ENCODE data around the gene PGAP6. TPM values are rescaled to one million over a fixed set of nuclear protein-coding genes. Genes with fewer than 3 reads are reported as not detected.

Gene PGAP6, protein sequence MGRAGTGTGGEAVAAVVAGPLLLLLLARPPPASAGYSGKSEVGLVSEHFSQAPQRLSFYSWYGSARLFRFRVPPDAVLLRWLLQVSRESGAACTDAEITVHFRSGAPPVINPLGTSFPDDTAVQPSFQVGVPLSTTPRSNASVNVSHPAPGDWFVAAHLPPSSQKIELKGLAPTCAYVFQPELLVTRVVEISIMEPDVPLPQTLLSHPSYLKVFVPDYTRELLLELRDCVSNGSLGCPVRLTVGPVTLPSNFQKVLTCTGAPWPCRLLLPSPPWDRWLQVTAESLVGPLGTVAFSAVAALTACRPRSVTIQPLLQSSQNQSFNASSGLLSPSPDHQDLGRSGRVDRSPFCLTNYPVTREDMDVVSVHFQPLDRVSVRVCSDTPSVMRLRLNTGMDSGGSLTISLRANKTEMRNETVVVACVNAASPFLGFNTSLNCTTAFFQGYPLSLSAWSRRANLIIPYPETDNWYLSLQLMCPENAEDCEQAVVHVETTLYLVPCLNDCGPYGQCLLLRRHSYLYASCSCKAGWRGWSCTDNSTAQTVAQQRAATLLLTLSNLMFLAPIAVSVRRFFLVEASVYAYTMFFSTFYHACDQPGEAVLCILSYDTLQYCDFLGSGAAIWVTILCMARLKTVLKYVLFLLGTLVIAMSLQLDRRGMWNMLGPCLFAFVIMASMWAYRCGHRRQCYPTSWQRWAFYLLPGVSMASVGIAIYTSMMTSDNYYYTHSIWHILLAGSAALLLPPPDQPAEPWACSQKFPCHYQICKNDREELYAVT
- 10 to 100 TPM; 48.1 to 76.6 (median 64.9) TPM for polyA plus RNA-seq
- long read RNA-seq, donor 1 = 0 reads
- long read RNA-seq, donor 2, transcript TMEM8A-204 (13 exons, 3,691 nt) = major isoform, 12 of 35 reads
- long read RNA-seq, donor 2, partial matches to known transcripts = 23 of 35 reads
- long read RNA-seq, donor 2, other reads (novel, unspliced or antisense) = 0 of 35 reads
- long read RNA-seq, donor 3, transcript TMEM8A-204 (13 exons, 3,691 nt) = major isoform, 5 of 14 reads
- long read RNA-seq, donor 3, partial matches to known transcripts = 8 of 14 reads
- long read RNA-seq, donor 3, other reads (novel, unspliced or antisense) = 0 of 14 reads
- long read RNA-seq, donor 4, partial matches to known transcripts = 0 of 1 reads
- long read RNA-seq, donor 4, other reads (novel, unspliced or antisense) = 0 of 1 reads
- long read RNA-seq, donor 5, partial matches to known transcripts = 7 of 9 reads
- long read RNA-seq, donor 5, other reads (novel, unspliced or antisense) = 0 of 9 reads
- long read RNA-seq, donor 6, partial matches to known transcripts = 12 of 17 reads
- long read RNA-seq, donor 6, other reads (novel, unspliced or antisense) = 0 of 17 reads
- long read RNA-seq, donor 7, transcript TMEM8A-204 (13 exons, 3,691 nt) = major isoform, 5 of 534 reads
- long read RNA-seq, donor 7, partial matches to known transcripts = 301 of 534 reads
- long read RNA-seq, donor 7, other reads (novel, unspliced or antisense) = 228 of 534 reads
- long read RNA-seq, donor 8 = 0 reads
- long read RNA-seq, donor 9, partial matches to known transcripts = 34 of 51 reads
- long read RNA-seq, donor 9, other reads (novel, unspliced or antisense) = 17 of 51 reads
- long read RNA-seq, donor 10, transcript TMEM8A-204 (13 exons, 3,691 nt) = major isoform, 6 of 15 reads
- long read RNA-seq, donor 10, partial matches to known transcripts = 9 of 15 reads
- long read RNA-seq, donor 10, other reads (novel, unspliced or antisense) = 0 of 15 reads

DNA sequence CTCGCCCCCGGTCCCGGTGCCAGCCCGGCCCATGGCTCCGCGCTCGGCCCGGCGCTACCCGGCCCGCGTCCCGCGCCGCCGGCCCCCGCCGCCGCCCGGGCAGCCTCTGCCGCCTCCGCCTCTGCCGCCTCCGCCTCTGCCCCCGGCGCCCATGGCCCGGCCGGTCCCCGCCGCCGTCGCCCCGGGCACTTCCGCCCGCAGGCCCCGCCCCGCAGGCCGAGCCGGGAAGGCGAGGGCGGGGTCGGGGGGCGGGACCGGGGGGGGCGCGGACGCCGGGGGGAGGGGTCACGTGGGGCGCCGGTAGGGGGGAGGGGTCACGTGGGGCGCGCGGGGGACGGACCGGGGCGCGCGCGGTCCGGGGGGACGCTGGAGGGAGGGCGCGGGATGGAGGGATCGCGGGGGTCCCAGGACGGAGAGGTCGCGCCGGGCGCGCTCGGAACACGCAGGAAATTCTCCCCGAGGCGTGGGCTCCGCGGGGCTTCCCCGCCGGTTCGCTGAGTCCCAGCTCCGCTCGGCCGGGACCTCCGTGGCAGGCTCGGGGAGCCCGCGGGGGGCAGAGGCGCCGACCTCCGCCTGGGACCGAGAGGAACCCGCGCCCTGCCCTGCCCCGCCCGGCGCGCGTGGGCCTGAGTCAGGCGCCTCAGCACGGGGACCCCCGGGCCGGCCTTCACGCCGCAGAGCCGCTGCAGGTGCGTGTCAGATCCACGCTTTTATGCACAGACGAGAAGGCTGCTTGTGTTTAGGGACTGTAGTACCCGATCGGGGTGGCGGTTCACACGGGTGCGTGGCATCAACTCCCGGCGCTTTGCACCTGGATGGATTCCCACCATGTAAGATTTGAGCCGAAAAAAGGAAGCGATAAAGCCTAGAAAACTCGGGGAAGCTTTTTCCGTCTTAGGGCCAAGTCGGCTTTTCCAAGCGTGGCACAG is at the start of gene PGAP6:
Gene PGAP6 (minus strand): TSS at position 190 of the 929 bp plus-strand sequence. CDS start 157 bp downstream, at position 33.
- peak within 1 kb of the TSS; percentile 73 to 91 (median 87) for H3K27ac ChIP-seq (ENCODE audit: low read depth in 1 of 3, low read length in 2 of 3)
- H3K4me3 ChIP-seq (ENCODE audit: low read depth in 1 of 3, low read length in 3 of 3) = peak within 1 kb of the TSS; percentile 86 to 96 (median 90)
- no peaks in the 10 kb centered on the region for H3K9me3 ChIP-seq (ENCODE audit: control insufficient read depth in 2 of 2, insufficient read depth in 1 of 2, low read depth in 1 of 2, low read length in 1 of 2)
- H3K36me3 ChIP-seq (ENCODE audit: control insufficient read depth in 3 of 3, insufficient read depth in 2 of 3, low read depth in 1 of 3, low read length in 3 of 3) = peaks cover 0 to 27% (median 3%) of the 10 kb centered on the region in 3 donors
- no peaks in the 10 kb centered on the region for H3K27me3 ChIP-seq (ENCODE audit: control insufficient read depth in 3 of 3, insufficient read depth in 3 of 3, low read length in 3 of 3)
- FAIRE-seq (no peak), DNase-seq (peak; percentile 70 to 74)
- 0 to 1% (median 1%) methylated on average over 42 to 120 of the region's 123 CpGs for WGBS, 3 donors
- peaks cover 0 to 34% (median 0%) of the 10 kb centered on the region in 3 donors for H3K4me1 ChIP-seq (ENCODE audit: control insufficient read depth in 3 of 3, insufficient read depth in 2 of 3, low read depth in 1 of 3, low read length in 2 of 3)

DNA sequence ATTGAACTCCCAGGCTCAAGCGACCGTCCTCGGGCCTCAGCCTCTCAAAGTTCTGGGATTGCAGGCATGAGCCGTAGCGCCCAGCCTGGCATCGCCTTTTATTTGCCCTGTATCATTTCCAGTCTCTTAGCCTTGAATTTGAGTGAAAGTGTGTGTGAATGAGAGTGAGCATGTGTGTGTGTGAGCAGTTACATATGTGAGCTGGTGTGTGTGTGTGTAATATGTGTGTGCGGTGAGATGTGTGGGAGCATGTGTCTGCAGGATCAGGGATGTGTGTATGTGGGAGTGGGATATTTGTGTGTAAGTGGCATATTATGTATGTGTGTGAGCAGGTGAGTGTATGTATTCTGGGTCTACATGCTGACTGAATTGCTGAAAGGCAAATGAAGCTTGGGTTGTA is 49.1 kb upstream of the PGAP6 start:
- Histone ChIP-seq H3K27ac (ENCODE audit: low read depth in 1 of 3, low read length in 2 of 3) (no peak overlapping the region), H3K27me3 (ENCODE audit: control insufficient read depth in 3 of 3, insufficient read depth in 3 of 3, low read length in 3 of 3) (no peaks in the 10 kb centered on the region), H3K4me1 (ENCODE audit: control insufficient read depth in 3 of 3, insufficient read depth in 2 of 3, low read depth in 1 of 3, low read length in 2 of 3) (peaks cover 0 to 15% (median 0%) of the 10 kb centered on the region in 3 donors), H3K4me3 (ENCODE audit: low read depth in 1 of 3, low read length in 3 of 3) (no peak overlapping the region), H3K36me3 (ENCODE audit: control insufficient read depth in 3 of 3, insufficient read depth in 2 of 3, low read depth in 1 of 3, low read length in 3 of 3) (peaks cover 0 to 22% (median 0%) of the 10 kb centered on the region in 3 donors), H3K9me3 (ENCODE audit: control insufficient read depth in 2 of 2, insufficient read depth in 1 of 2, low read depth in 1 of 2, low read length in 1 of 2) (no peaks in the 10 kb centered on the region)
- FAIRE-seq = no peak
- DNase-seq = no peak
- 90 to 99% (median 99%) methylated on average over 7 of the region's 7 CpGs for WGBS, 3 donors

DNA sequence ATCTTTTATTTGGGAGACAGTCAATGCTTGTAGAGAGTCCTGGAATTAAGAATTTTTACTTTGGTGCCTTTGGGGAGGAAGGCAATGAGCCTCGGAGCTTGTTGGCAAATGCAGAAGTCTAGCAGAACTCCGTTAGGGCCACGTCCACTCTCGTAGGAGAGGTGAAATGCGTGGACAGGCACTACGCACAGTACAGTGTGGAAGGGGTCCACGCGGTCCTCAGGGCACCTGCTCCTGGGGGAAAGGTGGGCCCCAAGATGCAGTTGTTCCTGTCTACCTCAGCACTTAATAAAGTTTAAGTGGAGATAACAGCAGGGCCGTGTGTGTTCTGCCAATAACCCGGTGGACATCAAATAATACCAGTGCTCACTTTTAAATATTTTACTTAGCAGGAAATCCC is 45.5 kb upstream of the PGAP6 start:
- DNase-seq = peak in 1 of 2 donors; percentile 41
- peaks cover 0 to 25% (median 0%) of the 10 kb centered on the region in 3 donors for H3K4me1 ChIP-seq (ENCODE audit: control insufficient read depth in 3 of 3, insufficient read depth in 2 of 3, low read depth in 1 of 3, low read length in 2 of 3)
- H3K9me3 ChIP-seq (ENCODE audit: control insufficient read depth in 2 of 2, insufficient read depth in 1 of 2, low read depth in 1 of 2, low read length in 1 of 2) = no peaks in the 10 kb centered on the region
- WGBS, 3 donors = 30 to 39% (median 37%) methylated on average over 10 of the region's 10 CpGs
- no peak for FAIRE-seq
- peaks cover 0 to 5% (median 0%) of the 10 kb centered on the region in 3 donors for H3K36me3 ChIP-seq (ENCODE audit: control insufficient read depth in 3 of 3, insufficient read depth in 2 of 3, low read depth in 1 of 3, low read length in 3 of 3)
- peak overlapping the region in 1 of 3 donors; percentile 60 for H3K4me3 ChIP-seq (ENCODE audit: low read depth in 1 of 3, low read length in 3 of 3)
- peaks cover 0 to 10% (median 0%) of the 10 kb centered on the region in 3 donors for H3K27me3 ChIP-seq (ENCODE audit: control insufficient read depth in 3 of 3, insufficient read depth in 3 of 3, low read length in 3 of 3)
- H3K27ac ChIP-seq (ENCODE audit: low read depth in 1 of 3, low read length in 2 of 3) = peak overlapping the region in 1 of 3 donors; percentile 69

DNA sequence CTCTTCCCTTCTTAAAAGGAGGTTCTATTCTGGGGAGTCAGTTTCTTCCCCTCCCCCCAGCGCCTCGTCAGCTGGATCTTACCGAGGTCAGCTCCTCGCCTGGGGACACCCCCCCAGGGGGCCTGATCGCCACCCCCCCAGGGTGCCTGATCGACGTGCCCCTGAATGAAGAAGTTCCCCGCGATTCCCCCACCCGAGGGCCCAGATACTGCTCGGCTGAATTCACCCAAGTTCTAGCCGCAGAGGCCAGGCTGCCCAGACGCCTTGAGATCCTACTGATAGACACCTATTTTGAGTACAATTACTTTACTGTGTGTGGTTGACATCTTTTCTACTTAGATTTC is 45.1 kb upstream of the PGAP6 start:
- H3K9me3 ChIP-seq (ENCODE audit: control insufficient read depth in 2 of 2, insufficient read depth in 1 of 2, low read depth in 1 of 2, low read length in 1 of 2) = no peaks in the 10 kb centered on the region
- H3K27ac ChIP-seq (ENCODE audit: low read depth in 1 of 3, low read length in 2 of 3) = peak overlapping the region in 1 of 3 donors; percentile 69
- H3K4me3 ChIP-seq (ENCODE audit: low read depth in 1 of 3, low read length in 3 of 3) = peak overlapping the region in 2 of 3 donors; percentile 60 to 78
- 7 to 19% (median 11%) methylated on average over 11 to 13 of the region's 13 CpGs for WGBS, 3 donors
- H3K27me3 ChIP-seq (ENCODE audit: control insufficient read depth in 3 of 3, insufficient read depth in 3 of 3, low read length in 3 of 3) = peaks cover 0 to 10% (median 0%) of the 10 kb centered on the region in 3 donors
- DNase-seq = no peak
- no peak for FAIRE-seq
- H3K36me3 ChIP-seq (ENCODE audit: control insufficient read depth in 3 of 3, insufficient read depth in 2 of 3, low read depth in 1 of 3, low read length in 3 of 3) = peaks cover 0 to 5% (median 0%) of the 10 kb centered on the region in 3 donors
- peaks cover 0 to 25% (median 0%) of the 10 kb centered on the region in 3 donors for H3K4me1 ChIP-seq (ENCODE audit: control insufficient read depth in 3 of 3, insufficient read depth in 2 of 3, low read depth in 1 of 3, low read length in 2 of 3)

DNA sequence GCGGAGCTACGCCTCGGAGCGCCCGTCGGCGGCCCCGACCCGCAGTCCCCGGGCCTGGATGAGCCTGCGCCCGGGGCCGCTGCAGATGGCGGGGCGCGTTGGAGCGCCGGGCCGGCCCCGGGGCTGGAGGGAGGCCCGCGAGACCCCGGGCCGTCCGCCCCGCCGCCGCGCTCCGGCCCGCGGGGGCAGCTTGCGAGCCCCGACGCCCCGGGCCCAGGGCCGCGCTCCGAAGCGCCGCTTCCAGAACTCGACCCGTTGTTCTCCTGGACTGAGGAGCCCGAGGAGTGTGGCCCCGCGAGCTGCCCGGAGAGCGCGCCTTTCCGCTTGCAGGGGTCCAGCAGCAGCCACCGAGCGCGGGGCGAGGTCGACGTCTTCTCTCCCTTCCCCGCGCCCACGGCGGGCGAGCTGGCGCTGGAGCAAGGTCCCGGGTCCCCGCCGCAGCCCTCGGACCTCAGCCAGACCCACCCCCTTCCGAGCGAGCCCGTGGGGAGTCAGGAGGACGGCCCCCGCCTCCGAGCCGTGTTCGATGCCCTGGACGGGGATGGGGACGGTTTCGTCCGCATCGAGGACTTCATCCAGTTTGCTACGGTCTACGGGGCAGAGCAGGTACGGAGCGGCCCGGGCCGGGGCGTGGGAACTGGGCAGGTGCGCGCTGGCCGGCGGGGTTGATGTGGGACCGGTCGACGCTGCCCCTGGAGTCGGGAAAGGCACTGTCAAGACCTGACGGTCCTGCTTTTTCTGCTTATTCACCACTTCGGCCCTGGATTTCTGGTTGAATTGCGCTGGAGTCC is 44.5 kb upstream of the PGAP6 start:
- Histone ChIP-seq H3K27ac (ENCODE audit: low read depth in 1 of 3, low read length in 2 of 3) (peak overlapping the region in 1 of 3 donors; percentile 69), H3K36me3 (ENCODE audit: control insufficient read depth in 3 of 3, insufficient read depth in 2 of 3, low read depth in 1 of 3, low read length in 3 of 3) (peaks cover 0 to 4% (median 0%) of the 10 kb centered on the region in 3 donors), H3K9me3 (ENCODE audit: control insufficient read depth in 2 of 2, insufficient read depth in 1 of 2, low read depth in 1 of 2, low read length in 1 of 2) (no peaks in the 10 kb centered on the region), H3K27me3 (ENCODE audit: control insufficient read depth in 3 of 3, insufficient read depth in 3 of 3, low read length in 3 of 3) (peaks cover 0 to 10% (median 0%) of the 10 kb centered on the region in 3 donors), H3K4me1 (ENCODE audit: control insufficient read depth in 3 of 3, insufficient read depth in 2 of 3, low read depth in 1 of 3, low read length in 2 of 3) (peaks cover 0 to 25% (median 0%) of the 10 kb centered on the region in 3 donors), H3K4me3 (ENCODE audit: low read depth in 1 of 3, low read length in 3 of 3) (peak overlapping the region; percentile 60 to 78 (median 72))
- FAIRE-seq (no peak), DNase-seq (peak in 1 of 2 donors; percentile 60)
- 0 to 1% (median 1%) methylated on average over 52 to 97 of the region's 97 CpGs for WGBS, 3 donors

DNA sequence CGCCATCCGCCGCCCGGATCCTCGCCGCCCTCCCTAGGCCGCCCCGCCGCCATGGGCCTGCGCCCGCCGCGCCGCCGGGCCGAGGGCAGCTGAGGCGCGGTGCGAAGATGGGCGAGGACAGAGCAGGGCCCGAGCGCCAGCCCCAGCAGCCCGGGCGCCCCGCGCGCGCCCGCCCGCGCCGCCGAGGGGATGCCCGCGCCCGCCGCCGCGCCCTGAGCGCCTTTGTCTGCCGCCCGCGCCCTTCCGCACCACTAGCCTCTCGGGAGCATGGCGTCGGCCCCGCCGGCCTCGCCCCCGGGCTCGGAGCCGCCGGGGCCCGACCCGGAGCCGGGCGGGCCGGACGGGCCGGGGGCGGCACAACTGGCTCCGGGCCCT is 43.9 kb upstream of the PGAP6 start:
- H3K27me3 ChIP-seq (ENCODE audit: control insufficient read depth in 3 of 3, insufficient read depth in 3 of 3, low read length in 3 of 3) = peaks cover 0 to 11% (median 0%) of the 10 kb centered on the region in 3 donors
- H3K4me1 ChIP-seq (ENCODE audit: control insufficient read depth in 3 of 3, insufficient read depth in 2 of 3, low read depth in 1 of 3, low read length in 2 of 3) = peaks cover 0 to 25% (median 0%) of the 10 kb centered on the region in 3 donors
- H3K9me3 ChIP-seq (ENCODE audit: control insufficient read depth in 2 of 2, insufficient read depth in 1 of 2, low read depth in 1 of 2, low read length in 1 of 2) = no peaks in the 10 kb centered on the region
- WGBS, 3 donors = 0 to 1% (median 1%) methylated on average over 12 to 63 of the region's 63 CpGs
- peak overlapping the region in 2 of 3 donors; percentile 94 to 95 for H3K27ac ChIP-seq (ENCODE audit: low read depth in 1 of 3, low read length in 2 of 3)
- DNase-seq (no peak), FAIRE-seq (no peak)
- H3K4me3 ChIP-seq (ENCODE audit: low read depth in 1 of 3, low read length in 3 of 3) = peak overlapping the region; percentile 72 to 81 (median 78)
- H3K36me3 ChIP-seq (ENCODE audit: control insufficient read depth in 3 of 3, insufficient read depth in 2 of 3, low read depth in 1 of 3, low read length in 3 of 3) = peaks cover 0 to 3% (median 0%) of the 10 kb centered on the region in 3 donors

Measured in small intestine (tissue), 16 donors.